Measurements from ENCODE around the gene ABR.

Gene ABR

DNA sequence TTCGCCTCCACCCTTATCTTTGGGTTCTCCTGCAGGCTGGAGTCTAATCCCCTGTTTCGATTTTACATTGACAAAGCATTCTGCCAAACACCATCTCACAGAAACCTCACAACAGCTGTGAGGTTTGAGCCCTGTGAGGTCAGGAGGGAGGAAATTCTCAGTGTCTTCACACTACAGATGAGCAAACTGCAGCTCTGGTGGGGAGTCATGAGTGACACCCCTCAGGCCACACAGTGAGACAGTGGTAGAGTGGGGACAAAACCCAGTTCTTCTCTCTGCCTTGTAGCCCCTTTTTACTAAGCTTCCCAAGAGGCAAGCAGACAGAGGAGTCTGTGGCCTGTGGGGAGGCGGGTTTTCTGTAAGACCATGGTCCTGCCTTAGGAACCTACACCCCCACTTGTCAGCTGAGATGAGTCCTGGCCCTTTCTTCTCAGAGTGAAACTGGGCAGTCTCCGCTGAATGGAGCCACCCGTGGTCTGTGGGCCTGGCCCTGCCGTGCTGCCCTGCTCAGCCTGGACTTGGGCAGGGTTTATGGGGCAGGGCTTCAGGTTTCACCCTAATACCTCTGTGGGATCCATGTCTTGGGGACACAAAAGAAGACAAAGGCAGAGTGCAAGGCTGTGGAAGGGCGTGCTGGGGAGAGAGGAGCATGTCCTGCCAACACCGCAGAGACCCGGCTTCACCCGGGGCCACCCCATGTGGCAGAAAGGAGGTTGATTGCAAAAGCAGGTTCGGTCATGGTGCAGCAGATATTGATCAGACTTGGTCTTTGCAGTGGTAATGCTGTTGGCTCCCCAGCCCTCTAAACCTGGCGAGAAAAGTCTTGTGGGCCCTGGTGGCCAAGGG lies 59.0 kb downstream of the ABR start:
- Histone ChIP-seq H3K4me2 (ENCODE audit: low read length) (no peak overlapping the region), H3K27ac (no peak overlapping the region), H3K36me3 (ENCODE audit: control insufficient read depth, insufficient read depth, low read length) (no peaks in the 10 kb centered on the region), H3K4me3 (ENCODE audit: low read depth, low read length) (no peak overlapping the region), H3K9me3 (ENCODE audit: control insufficient read depth, low read length) (no peaks in the 10 kb centered on the region), H3K4me1 (no peaks in the 10 kb centered on the region), H3K79me2 (peaks cover 3% of the 10 kb centered on the region), H2AFZ (no peak overlapping the region), H3K27me3 (ENCODE audit: control insufficient read depth, insufficient read depth, low read length) (no peaks in the 10 kb centered on the region), H3K9ac (no peak overlapping the region)
- TF ChIP-seq, protein P1, sequence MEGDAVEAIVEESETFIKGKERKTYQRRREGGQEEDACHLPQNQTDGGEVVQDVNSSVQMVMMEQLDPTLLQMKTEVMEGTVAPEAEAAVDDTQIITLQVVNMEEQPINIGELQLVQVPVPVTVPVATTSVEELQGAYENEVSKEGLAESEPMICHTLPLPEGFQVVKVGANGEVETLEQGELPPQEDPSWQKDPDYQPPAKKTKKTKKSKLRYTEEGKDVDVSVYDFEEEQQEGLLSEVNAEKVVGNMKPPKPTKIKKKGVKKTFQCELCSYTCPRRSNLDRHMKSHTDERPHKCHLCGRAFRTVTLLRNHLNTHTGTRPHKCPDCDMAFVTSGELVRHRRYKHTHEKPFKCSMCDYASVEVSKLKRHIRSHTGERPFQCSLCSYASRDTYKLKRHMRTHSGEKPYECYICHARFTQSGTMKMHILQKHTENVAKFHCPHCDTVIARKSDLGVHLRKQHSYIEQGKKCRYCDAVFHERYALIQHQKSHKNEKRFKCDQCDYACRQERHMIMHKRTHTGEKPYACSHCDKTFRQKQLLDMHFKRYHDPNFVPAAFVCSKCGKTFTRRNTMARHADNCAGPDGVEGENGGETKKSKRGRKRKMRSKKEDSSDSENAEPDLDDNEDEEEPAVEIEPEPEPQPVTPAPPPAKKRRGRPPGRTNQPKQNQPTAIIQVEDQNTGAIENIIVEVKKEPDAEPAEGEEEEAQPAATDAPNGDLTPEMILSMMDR (IDR thresholded peaks at IDR 0.05): no peak

DNA sequence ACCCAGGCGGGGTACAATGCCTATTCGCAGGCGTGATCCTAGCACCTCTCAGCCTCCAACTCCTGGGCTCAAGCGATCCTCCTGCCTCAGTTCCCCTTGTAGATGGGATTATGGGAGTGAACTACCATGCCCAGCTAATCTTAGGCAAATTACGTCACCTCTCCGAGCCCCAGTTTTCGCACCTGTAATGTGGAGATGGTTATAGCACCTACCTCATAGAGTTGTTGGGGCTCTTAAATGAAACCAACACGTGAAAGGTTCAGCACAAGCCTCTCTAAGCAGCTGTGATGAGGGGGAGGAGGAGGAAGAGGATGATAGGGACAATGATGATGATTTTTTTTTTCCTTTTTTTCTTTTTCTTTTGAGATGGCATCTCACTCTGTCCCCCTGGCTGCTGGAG lies 59.9 kb downstream of the ABR start:
- Histone ChIP-seq H3K27ac (no peak overlapping the region), H3K36me3 (ENCODE audit: control insufficient read depth, insufficient read depth, low read length) (no peaks in the 10 kb centered on the region), H3K4me3 (ENCODE audit: low read depth, low read length) (no peak overlapping the region), H3K79me2 (peaks cover 3% of the 10 kb centered on the region), H3K9ac (no peak overlapping the region), H3K4me1 (peaks cover 5% of the 10 kb centered on the region), H3K4me2 (ENCODE audit: low read length) (no peak overlapping the region), H3K27me3 (ENCODE audit: control insufficient read depth, insufficient read depth, low read length) (no peaks in the 10 kb centered on the region), H3K9me3 (ENCODE audit: control insufficient read depth, low read length) (no peaks in the 10 kb centered on the region), H2AFZ (no peak overlapping the region)
- TF ChIP-seq, protein P1 (IDR thresholded peaks at IDR 0.05): no peak

DNA sequence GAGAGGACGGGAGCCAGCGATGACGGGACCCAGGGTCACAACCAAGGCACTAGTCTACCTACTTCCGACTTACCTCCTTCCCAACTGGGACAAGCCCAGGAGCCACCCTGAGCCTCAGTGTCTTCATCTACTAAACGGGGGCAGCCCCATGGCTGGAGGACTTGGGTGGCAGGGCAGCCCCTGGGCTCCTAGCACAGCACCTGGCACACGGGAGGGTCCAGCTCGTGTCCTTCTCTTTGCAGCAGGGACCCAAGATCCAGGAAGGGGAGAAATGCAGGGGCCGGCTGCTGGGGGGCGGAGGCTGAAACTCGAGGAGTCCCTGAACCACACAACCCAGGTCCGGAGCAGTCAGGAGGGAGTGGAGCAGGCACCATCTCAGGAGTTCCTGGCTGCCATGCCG lies 63.2 kb downstream of the ABR start:
- Histone ChIP-seq H3K4me2 (ENCODE audit: low read length) (no peak overlapping the region), H3K9me3 (ENCODE audit: control insufficient read depth, low read length) (no peaks in the 10 kb centered on the region), H3K27me3 (ENCODE audit: control insufficient read depth, insufficient read depth, low read length) (no peaks in the 10 kb centered on the region), H3K36me3 (ENCODE audit: control insufficient read depth, insufficient read depth, low read length) (no peaks in the 10 kb centered on the region), H3K9ac (no peak overlapping the region), H3K4me3 (ENCODE audit: low read depth, low read length) (no peak overlapping the region), H3K4me1 (peaks cover 7% of the 10 kb centered on the region), H3K27ac (no peak overlapping the region), H3K79me2 (peaks cover 3% of the 10 kb centered on the region), H2AFZ (no peak overlapping the region)
- TF ChIP-seq, protein P1 (IDR thresholded peaks at IDR 0.05): no peak

DNA sequence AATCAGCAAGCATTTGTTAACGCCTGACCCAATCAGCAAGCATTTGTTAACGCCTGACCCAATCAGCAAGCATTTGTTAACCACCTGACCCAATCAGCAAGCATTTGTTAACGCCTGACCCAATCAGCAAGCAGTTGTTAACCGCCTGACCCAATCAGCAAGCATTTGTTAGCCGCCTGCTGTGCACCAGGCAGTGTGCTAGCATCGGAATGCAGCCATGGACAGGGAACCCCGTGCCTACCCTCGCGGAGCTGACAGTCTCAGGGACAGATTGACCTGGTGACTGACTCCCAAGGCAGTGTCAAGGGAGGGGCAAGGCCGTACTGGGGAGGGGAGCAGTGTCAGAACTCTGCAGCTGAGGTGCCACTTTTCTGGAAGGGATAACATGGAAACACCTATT lies 66.9 kb downstream of the ABR start:
- Histone ChIP-seq H3K27ac (no peak overlapping the region), H3K4me2 (ENCODE audit: low read length) (no peak overlapping the region), H3K27me3 (ENCODE audit: control insufficient read depth, insufficient read depth, low read length) (no peaks in the 10 kb centered on the region), H2AFZ (no peak overlapping the region), H3K36me3 (ENCODE audit: control insufficient read depth, insufficient read depth, low read length) (no peaks in the 10 kb centered on the region), H3K9me3 (ENCODE audit: control insufficient read depth, low read length) (no peaks in the 10 kb centered on the region), H3K79me2 (no peaks in the 10 kb centered on the region), H3K4me3 (ENCODE audit: low read depth, low read length) (no peak overlapping the region), H3K9ac (no peak overlapping the region), H3K4me1 (peaks cover 15% of the 10 kb centered on the region)
- TF ChIP-seq, protein P1 (IDR thresholded peaks at IDR 0.05): no peak

All from parathyroid adenoma (tissue), 2 donors.